ENCODE data around the gene SEZ6.

DNA sequence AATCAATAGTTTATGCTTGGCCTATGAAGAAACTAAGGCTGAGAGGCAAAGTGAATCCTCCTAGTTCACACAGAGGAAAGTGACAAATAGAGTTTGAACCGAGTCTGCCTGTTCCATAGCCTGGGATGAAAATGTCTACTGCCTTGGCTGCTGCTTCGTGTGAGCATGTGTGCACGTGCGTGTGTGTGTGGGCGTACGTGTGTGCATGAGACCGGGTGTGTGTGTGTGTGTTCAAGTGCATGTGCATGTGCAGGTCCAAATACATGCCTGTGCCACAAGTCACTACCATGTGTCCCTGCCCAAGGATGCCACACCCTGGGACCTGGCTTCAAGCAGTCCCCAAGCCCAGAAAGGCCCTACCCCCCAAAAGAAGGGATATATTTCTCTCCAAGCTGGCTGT is 13.6 kb downstream of the SEZ6 start:
- no peak for TF ChIP-seq EZH2phosphoT487 (IDR thresholded peaks at IDR 0.05; ENCODE audit: low read depth)
- TF ChIP-seq, protein P1, sequence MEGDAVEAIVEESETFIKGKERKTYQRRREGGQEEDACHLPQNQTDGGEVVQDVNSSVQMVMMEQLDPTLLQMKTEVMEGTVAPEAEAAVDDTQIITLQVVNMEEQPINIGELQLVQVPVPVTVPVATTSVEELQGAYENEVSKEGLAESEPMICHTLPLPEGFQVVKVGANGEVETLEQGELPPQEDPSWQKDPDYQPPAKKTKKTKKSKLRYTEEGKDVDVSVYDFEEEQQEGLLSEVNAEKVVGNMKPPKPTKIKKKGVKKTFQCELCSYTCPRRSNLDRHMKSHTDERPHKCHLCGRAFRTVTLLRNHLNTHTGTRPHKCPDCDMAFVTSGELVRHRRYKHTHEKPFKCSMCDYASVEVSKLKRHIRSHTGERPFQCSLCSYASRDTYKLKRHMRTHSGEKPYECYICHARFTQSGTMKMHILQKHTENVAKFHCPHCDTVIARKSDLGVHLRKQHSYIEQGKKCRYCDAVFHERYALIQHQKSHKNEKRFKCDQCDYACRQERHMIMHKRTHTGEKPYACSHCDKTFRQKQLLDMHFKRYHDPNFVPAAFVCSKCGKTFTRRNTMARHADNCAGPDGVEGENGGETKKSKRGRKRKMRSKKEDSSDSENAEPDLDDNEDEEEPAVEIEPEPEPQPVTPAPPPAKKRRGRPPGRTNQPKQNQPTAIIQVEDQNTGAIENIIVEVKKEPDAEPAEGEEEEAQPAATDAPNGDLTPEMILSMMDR (IDR thresholded peaks at IDR 0.05; ENCODE audit: low read depth, low read length): no peak

All from OCI-LY3 (cell line).